ENCODE results near the gene PRM2. TPM values are rescaled to one million over a fixed set of nuclear protein-coding genes. Genes with fewer than 3 reads are reported as not detected.

Gene PRM2
- total RNA-seq, 1 donor from 2014 or later: not detected

- DNase-seq (ENCODE audit: low read depth, low spot score): no peak
Measured at GRCh38 chr16:11262915-11263314, 13.4 kb downstream of the PRM2 start.

GRCh38 chr16:11260596-11260966, 15.7 kb downstream of the PRM2 start:
- DNase-seq (ENCODE audit: low read depth, low spot score): no peak

GRCh38 chr16:11259655-11260595, 16.4 kb downstream of the PRM2 start:
- DNase-seq (ENCODE audit: low read depth, low spot score): no peak

- no peak for DNase-seq (ENCODE audit: low read depth, low spot score)
Measured at GRCh38 chr16:11258553-11259492, 17.5 kb downstream of the PRM2 start.

GRCh38 chr16:11257131-11257938, 18.9 kb downstream of the PRM2 start:
- DNase-seq (ENCODE audit: low read depth, low spot score): peak; percentile 63

GRCh38 chr16:11256661-11257130, 19.6 kb downstream of the PRM2 start:
- DNase-seq (ENCODE audit: low read depth, low spot score): no peak

- DNase-seq (ENCODE audit: low read depth, low spot score): peak; percentile 29
Measured at GRCh38 chr16:11255737-11256660, 20.3 kb downstream of the PRM2 start, which contains the start of gene SOCS1. Gene SOCS1 (minus strand): TSS chr16:11256204. CDS start chr16:11255478, 726 bp downstream.

- no peak for DNase-seq (ENCODE audit: low read depth, low spot score)
Measured at GRCh38 chr16:11254913-11255736, 21.2 kb downstream of the PRM2 start.

GRCh38 chr16:11253995-11254912, 22.0 kb downstream of the PRM2 start:
- DNase-seq (ENCODE audit: low read depth, low spot score): no peak

GRCh38 chr16:11253009-11253994, 23.0 kb downstream of the PRM2 start:
- DNase-seq (ENCODE audit: low read depth, low spot score): no peak

GRCh38 chr16:11252482-11252931, 23.8 kb downstream of the PRM2 start:
- no peak for DNase-seq (ENCODE audit: low read depth, low spot score)

- DNase-seq (ENCODE audit: low read depth, low spot score): no peak
Measured at GRCh38 chr16:11251525-11252481, 24.5 kb downstream of the PRM2 start.

GRCh38 chr16:11250786-11251524, 25.3 kb downstream of the PRM2 start:
- DNase-seq (ENCODE audit: low read depth, low spot score): no peak

- DNase-seq (ENCODE audit: low read depth, low spot score): no peak
Measured at GRCh38 chr16:11250091-11250785, 26.0 kb downstream of the PRM2 start.

All from pulmonary artery endothelial cell (primary cell).